GM12892 (cell line): Measurements from ENCODE around the gene DCAF17.

ENCODE experiments used
- POLR2A ChIP-seq: IDR thresholded peaks from 2 replicates; pipeline ENCODE4 v1.6.1; 2011; ENCODE audit warnings: low read depth, low read length, control low read depth
- POLR2AphosphoS5 ChIP-seq: IDR thresholded peaks from 2 replicates; pipeline ENCODE4 v1.6.1; 2011; ENCODE audit warnings: low read depth, low read length, control low read depth

- TF ChIP-seq POLR2A (no peak), POLR2AphosphoS5 (no peak)
Observed at GRCh38 chr2:171513719-171514160, 79.7 kb downstream of the DCAF17 start.
